Activated CD8-positive, alpha-beta T cell treated with anti-CD3 and anti-CD28 coated beads, Interleukin-2, amount 10 ng/mL, durations not matched to agents 7 days and 5 days (primary cell): ENCODE data around the gene DLST. TPM values are rescaled to one million over a fixed set of nuclear protein-coding genes. Genes with fewer than 3 reads are reported as not detected.

ENCODE experiments used
- ATAC-seq: fragments of 150-1000 bp; cut with Tn5 transposase; one replicate; pipeline ENCODE4 v1.10.0; 2021; ENCODE audit warnings: moderate library complexity
- CTCF ChIA-PET: fragments of 350-600 bp; sonication (Branson Sonifier 250); formaldehyde crosslinking; loops from one replicate; lab custom pipeline; 2021; ENCODE audit warnings: antibody characterized with exemption; lab: Charles Lee
- POLR2A ChIA-PET: fragments of 350-600 bp; sonication (Branson Sonifier 250); formaldehyde crosslinking; loops from one replicate; lab custom pipeline; 2021; ENCODE audit warnings: antibody characterized with exemption; lab: Charles Lee
- DNase-seq: peaks from one replicate; pipeline ENCODE4 v3.0.0-alpha.2; 2020
- H3K27ac Mint-ChIP-seq: one replicate; pipeline ENCODE4 v1.8.0; 2021; ENCODE audit warnings: mild to moderate bottlenecking, mixed read lengths
- H3K27me3 Mint-ChIP-seq: one replicate; pipeline ENCODE4 v1.8.0; 2021; ENCODE audit warnings: low read depth, mixed read lengths
- H3K36me3 Mint-ChIP-seq: one replicate; pipeline ENCODE4 v1.8.0; 2021; ENCODE audit warnings: low read depth, mixed read lengths
- H3K4me1 Mint-ChIP-seq: one replicate; pipeline ENCODE4 v1.8.0; 2021; ENCODE audit warnings: low read depth, mixed read lengths
- H3K4me3 Mint-ChIP-seq: one replicate; pipeline ENCODE4 v1.8.0; 2021; ENCODE audit warnings: mild to moderate bottlenecking, mixed read lengths
- H3K9me3 Mint-ChIP-seq: one replicate; pipeline ENCODE4 v1.8.0; 2022; ENCODE audit warnings: mixed read lengths; ENCODE audit not compliant: insufficient read depth
- total RNA-seq, 2 experiments: library from RNA; stranded (reverse); gene quantifications; one replicate each; pipeline ENCODE4 v1.2.3, GENCODE V29; 2021

DLST gene
- total RNA-seq, 2 experiments from 2014 or later, result 106 to 108 TPM

GRCh38 chr14:74846168-74846567 lies 35.5 kb upstream of the DLST start:
- no peaks in the 10 kb centered on the region for H3K27me3 Mint-ChIP-seq
- no peak overlapping the region for H3K27ac Mint-ChIP-seq
- no peaks in the 10 kb centered on the region for H3K9me3 Mint-ChIP-seq
- H3K4me3 Mint-ChIP-seq, result no peak overlapping the region
- peaks cover 5% of the 10 kb centered on the region for H3K36me3 Mint-ChIP-seq
- peaks cover 18% of the 10 kb centered on the region for H3K4me1 Mint-ChIP-seq
- POLR2A ChIA-PET, result no interaction called here
- ATAC-seq, result no peak
- CTCF ChIA-PET, result interaction anchor here (1.0 to 9.0 kb wide), 9 partner anchors 8 to 237 kb away, joined by 3 to 87 read pairs (median 4); partner anchors contain the start of gene LTBP2
- DNase-seq, result no peak

- H3K4me1 Mint-ChIP-seq, result peaks cover 8% of the 10 kb centered on the region
- H3K27me3 Mint-ChIP-seq, result no peaks in the 10 kb centered on the region
- ATAC-seq (no peak), DNase-seq (no peak)
- no peaks in the 10 kb centered on the region for H3K9me3 Mint-ChIP-seq
- H3K27ac Mint-ChIP-seq, result no peak overlapping the region
- POLR2A ChIA-PET, result no interaction called here
- H3K4me3 Mint-ChIP-seq, result no peak overlapping the region
- CTCF ChIA-PET, result interaction anchor here (1.0 to 9.0 kb wide), 6 partner anchors 9 to 235 kb away, joined by 4 to 87 read pairs (median 4); partner anchors contain the start of gene LTBP2
- H3K36me3 Mint-ChIP-seq, result peaks cover 3% of the 10 kb centered on the region
Observed at GRCh38 chr14:74846968-74847665, 34.6 kb upstream of the DLST start.

- H3K36me3 Mint-ChIP-seq, result peaks cover 3% of the 10 kb centered on the region
- no peaks in the 10 kb centered on the region for H3K27me3 Mint-ChIP-seq
Observed at GRCh38 chr14:74848768-74849167, 32.9 kb upstream of the DLST start.

DNA sequence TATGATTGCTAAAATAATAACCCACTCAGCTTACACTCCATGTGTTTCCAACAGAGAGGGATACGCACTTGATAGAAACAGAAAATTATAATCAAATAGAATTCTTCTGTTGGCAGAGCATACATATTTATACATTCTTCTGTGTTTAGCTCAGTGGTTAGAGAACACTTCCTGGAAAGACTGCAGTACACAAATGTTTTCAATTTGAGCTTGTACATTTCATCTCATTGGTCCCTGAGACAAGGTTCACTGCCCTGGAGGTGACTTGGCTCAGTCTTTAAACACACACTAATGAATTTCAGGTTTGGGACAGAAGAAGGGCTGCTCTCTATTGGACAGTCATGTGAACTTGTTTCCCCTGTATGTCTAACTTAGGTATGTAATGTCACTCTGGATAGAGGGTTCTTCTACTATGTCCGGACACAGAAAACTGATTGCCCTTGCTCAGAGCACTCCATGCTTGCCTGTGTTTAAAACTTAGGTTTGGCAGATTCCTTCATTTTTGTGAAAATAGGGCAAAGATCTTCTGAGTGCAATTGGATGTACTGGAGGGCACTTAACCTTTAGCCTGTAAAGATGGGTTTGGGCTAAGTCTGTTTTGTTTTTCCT lies 28.7 kb upstream of the DLST start:
- ChIA-PET POLR2A (no interaction called here), CTCF (interaction anchor here (0.9 to 15.6 kb wide), 12 partner anchors 7 to 441 kb away, joined by 3 to 552 read pairs (median 5); no protein-coding TSS in a partner anchor)
- DNase-seq (no peak), ATAC-seq (peak; percentile 49)
- Mint-ChIP-seq H3K36me3 (no peaks in the 10 kb centered on the region), H3K4me1 (peaks cover 18% of the 10 kb centered on the region), H3K27ac (no peak overlapping the region), H3K4me3 (no peak overlapping the region), H3K9me3 (no peaks in the 10 kb centered on the region), H3K27me3 (no peaks in the 10 kb centered on the region)

More at GRCh38 chr14:74848768-74849167, 32.9 kb upstream of the DLST start:
- Mint-ChIP-seq H3K27ac (no peak overlapping the region), H3K9me3 (no peaks in the 10 kb centered on the region), H3K4me1 (peaks cover 17% of the 10 kb centered on the region), H3K4me3 (no peak overlapping the region)
- DNase-seq (no peak), ATAC-seq (no peak)
- ChIA-PET POLR2A (interaction anchor here (1.3 to 2.1 kb wide), 2 partner anchors 12 to 15 kb away, joined by 3 to 6 read pairs; no protein-coding TSS in a partner anchor), CTCF (interaction anchor here (1.1 to 9.0 kb wide), 4 partner anchors 11 to 240 kb away, joined by 3 to 87 read pairs (median 6); no protein-coding TSS in a partner anchor)

GRCh38 chr14:74853581-74853980 lies 28.1 kb upstream of the DLST start:
- Mint-ChIP-seq H3K4me1 (peaks cover 18% of the 10 kb centered on the region), H3K36me3 (no peaks in the 10 kb centered on the region), H3K9me3 (no peaks in the 10 kb centered on the region), H3K4me3 (no peak overlapping the region), H3K27me3 (no peaks in the 10 kb centered on the region), H3K27ac (no peak overlapping the region)
- DNase-seq, result no peak
- no peak for ATAC-seq
- POLR2A ChIA-PET, result no interaction called here
- CTCF ChIA-PET, result interaction anchor here (0.6 to 15.6 kb wide), 12 partner anchors 6 to 441 kb away, joined by 3 to 552 read pairs (median 5); no protein-coding TSS in a partner anchor

DNA sequence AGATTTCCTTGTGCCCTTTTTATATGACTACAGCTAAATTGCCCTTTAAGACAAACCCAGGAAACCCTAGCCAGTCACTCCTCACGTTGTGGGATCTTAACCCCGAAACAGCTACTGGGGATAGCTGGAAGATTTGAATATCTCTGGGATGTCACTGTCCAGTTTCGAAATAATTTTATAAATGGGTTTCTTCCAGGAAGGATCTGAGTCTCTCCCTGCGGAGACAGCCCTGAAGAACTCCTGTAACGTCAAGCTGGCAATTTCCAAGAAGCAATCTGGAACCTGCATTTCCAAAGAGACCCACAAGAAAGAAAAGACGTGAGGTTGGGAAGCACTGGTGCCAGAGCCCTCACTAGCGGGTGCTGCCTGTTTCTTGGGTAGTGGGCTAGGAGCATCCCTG lies 26.7 kb upstream of the DLST start:
- ATAC-seq, result no peak
- Mint-ChIP-seq H3K27me3 (no peaks in the 10 kb centered on the region), H3K4me3 (no peak overlapping the region), H3K27ac (no peak overlapping the region), H3K36me3 (no peaks in the 10 kb centered on the region), H3K4me1 (peaks cover 17% of the 10 kb centered on the region), H3K9me3 (no peaks in the 10 kb centered on the region)
- DNase-seq, result no peak
- ChIA-PET CTCF (interaction anchor here (1.3 to 15.6 kb wide), 9 partner anchors 9 to 246 kb away, joined by 4 to 552 read pairs (median 6); partner anchors contain the start of gene PROX2), POLR2A (interaction anchor here (0.8 to 1.4 kb wide), 2 partner anchors 12 to 50 kb away, joined by 3 to 5 read pairs; no protein-coding TSS in a partner anchor)

- POLR2A ChIA-PET, result interaction anchor here (1.4 to 1.5 kb wide), 2 partner anchors 11 to 20 kb away, joined by 5 read pairs; partner anchors contain the start of gene PROX2
- DNase-seq (no peak), ATAC-seq (no peak)
- Mint-ChIP-seq H3K4me3 (no peak overlapping the region), H3K9me3 (no peaks in the 10 kb centered on the region), H3K27ac (no peak overlapping the region), H3K27me3 (no peaks in the 10 kb centered on the region), H3K36me3 (no peaks in the 10 kb centered on the region), H3K4me1 (peaks cover 19% of the 10 kb centered on the region)
- CTCF ChIA-PET, result interaction anchor here (1.1 to 15.6 kb wide), 8 partner anchors 10 to 232 kb away, joined by 3 to 552 read pairs (median 8); partner anchors contain the start of genes DLST and PROX2
Observed at GRCh38 chr14:74855945-74856344, 25.8 kb upstream of the DLST start.

DNA sequence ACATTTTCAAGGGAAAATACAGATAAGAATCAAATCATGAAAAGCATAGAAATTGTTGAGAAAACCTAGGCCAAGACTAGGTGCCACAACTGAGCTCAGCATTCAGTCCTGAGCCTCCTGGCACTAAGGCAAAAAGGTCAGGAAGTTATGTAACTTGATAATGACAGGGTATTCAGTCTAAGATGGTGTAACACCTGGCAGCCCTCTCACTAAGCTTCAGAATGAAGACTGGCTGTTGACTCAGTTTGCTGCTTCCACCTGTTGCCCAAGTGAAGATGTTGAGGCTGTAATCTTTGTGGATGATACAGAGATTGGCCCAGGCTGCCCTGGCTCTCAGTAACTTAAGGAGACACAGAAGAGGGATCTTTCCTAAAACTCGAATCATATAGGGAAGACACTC lies 25.4 kb upstream of the DLST start:
- peaks cover 20% of the 10 kb centered on the region for H3K4me1 Mint-ChIP-seq
- H3K36me3 Mint-ChIP-seq, result no peaks in the 10 kb centered on the region
- H3K27ac Mint-ChIP-seq, result no peak overlapping the region
- no peaks in the 10 kb centered on the region for H3K27me3 Mint-ChIP-seq
- H3K9me3 Mint-ChIP-seq, result no peaks in the 10 kb centered on the region
- no peak overlapping the region for H3K4me3 Mint-ChIP-seq
- ChIA-PET CTCF (interaction anchor here (1.1 to 15.6 kb wide), 8 partner anchors 10 to 232 kb away, joined by 3 to 552 read pairs (median 8); partner anchors contain the start of genes DLST and PROX2), POLR2A (interaction anchor here (1.4 to 1.5 kb wide), 2 partner anchors 11 to 20 kb away, joined by 5 read pairs; partner anchors contain the start of gene PROX2)
- no peak for ATAC-seq
- no peak for DNase-seq

DNA sequence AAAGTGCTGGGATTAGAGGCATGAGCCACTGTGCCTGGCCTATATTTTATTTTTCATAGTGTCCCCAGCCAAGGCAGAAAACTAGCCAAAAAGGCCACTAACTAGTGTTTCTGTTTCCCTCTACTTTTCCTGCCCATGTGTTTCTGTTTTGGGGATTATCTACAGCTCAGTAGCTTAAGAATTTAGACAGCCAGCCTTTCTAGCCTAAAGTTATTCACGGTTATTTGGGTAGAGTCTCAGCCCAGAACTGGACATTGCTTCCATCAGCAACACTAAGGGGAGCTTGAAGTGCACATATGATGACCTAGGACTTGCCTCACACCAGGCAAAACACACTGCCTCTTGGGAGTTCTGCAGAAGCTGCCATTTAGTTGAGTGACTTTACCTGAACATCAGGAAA lies 23.7 kb upstream of the DLST start:
- Mint-ChIP-seq H3K9me3 (no peaks in the 10 kb centered on the region), H3K4me3 (no peak overlapping the region), H3K4me1 (peaks cover 12% of the 10 kb centered on the region), H3K36me3 (no peaks in the 10 kb centered on the region), H3K27me3 (no peaks in the 10 kb centered on the region), H3K27ac (no peak overlapping the region)
- DNase-seq (no peak), ATAC-seq (no peak)
- POLR2A ChIA-PET, result no interaction called here
- CTCF ChIA-PET, result interaction anchor here (0.6 to 15.6 kb wide), 10 partner anchors 9 to 249 kb away, joined by 3 to 552 read pairs (median 86); partner anchors contain the start of genes DLST, LTBP2 and PROX2

DNA sequence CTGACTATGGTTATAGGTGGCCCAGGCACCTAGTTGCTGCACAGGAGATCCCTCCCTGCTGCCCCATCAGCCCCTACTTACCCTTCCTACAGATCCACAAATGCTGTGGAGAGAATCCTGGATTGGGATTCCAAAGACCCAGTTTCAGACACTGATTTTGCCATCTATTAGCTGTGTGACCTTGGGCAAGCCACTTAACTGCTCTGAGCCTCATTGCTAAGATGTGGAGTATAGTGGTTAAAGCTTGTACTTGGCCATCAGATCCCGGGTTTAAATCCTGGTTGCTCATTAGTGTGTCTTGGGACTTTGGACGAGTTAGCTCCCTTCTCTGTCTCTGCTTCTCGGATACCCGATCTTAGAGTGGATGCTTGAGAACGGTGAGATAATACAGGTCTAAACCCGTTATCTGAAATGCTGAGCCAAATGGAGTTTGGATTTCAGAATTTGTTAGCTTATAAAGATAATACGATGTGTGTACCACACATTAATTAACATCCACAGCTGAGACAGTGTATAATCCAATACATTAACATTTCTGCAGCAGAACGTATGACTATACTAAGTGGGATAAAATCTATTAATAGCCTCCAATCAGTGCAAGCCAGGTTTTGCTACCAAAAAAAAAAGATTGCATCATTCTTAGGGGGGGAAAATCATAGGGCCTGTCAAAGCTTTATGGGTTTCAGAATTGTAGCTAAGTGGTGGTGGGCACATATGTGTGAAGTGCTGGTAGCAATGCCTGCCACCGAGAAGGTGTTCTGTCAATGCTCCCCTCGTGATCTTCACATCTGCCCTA lies 21.8 kb upstream of the DLST start:
- Mint-ChIP-seq H3K4me1 (peaks cover 10% of the 10 kb centered on the region), H3K27ac (no peak overlapping the region), H3K4me3 (no peak overlapping the region), H3K36me3 (no peaks in the 10 kb centered on the region), H3K27me3 (no peaks in the 10 kb centered on the region), H3K9me3 (no peaks in the 10 kb centered on the region)
- POLR2A ChIA-PET, result interaction anchor here (0.6 to 5.8 kb wide), 4 partner anchors 15 to 434 kb away, joined by 3 to 31 read pairs (median 12); partner anchors contain the start of gene DLST
- ATAC-seq, result no peak
- DNase-seq, result no peak
- CTCF ChIA-PET, result interaction anchor here (1.0 to 15.6 kb wide), 32 partner anchors 11 to 286 kb away, joined by 3 to 552 read pairs (median 7); partner anchors contain the start of genes DLST, PGF, PROX2 and RPS6KL1
